Thymus (tissue), 11 donors: ENCODE results near the gene TARS1. TPM values are rescaled to one million over a fixed set of nuclear protein-coding genes. Genes with fewer than 3 reads are reported as not detected.

Experiments
- DNase-seq, 9 donors: peaks; one replicate each; pipeline ENCODE4 v3.0.0-alpha.2; 2013; ENCODE audit warnings: low spot score in 9 of 9, low read depth in 6 of 9, missing footprints in 1 of 9
- H3K27ac ChIP-seq, 2 donors: one replicate each; pipeline ENCODE4 v1.5.1; 2013; ENCODE audit warnings: control low read depth in 1 of 2, low read depth in 1 of 2, low read length in 1 of 2, mild to moderate bottlenecking in 1 of 2, moderate library complexity in 1 of 2
- H3K27me3 ChIP-seq, 2 donors: one replicate each; pipeline ENCODE4 v1.5.1; 2013; ENCODE audit warnings: low read length in 1 of 2; ENCODE audit not compliant: control insufficient read depth in 2 of 2, insufficient read depth in 1 of 2
- H3K36me3 ChIP-seq, 2 donors: one replicate each; pipeline ENCODE4 v1.5.1; 2013; ENCODE audit warnings: low read length in 1 of 2, mild to moderate bottlenecking in 1 of 2, moderate library complexity in 1 of 2; ENCODE audit not compliant: control insufficient read depth in 2 of 2, insufficient read depth in 2 of 2
- H3K4me1 ChIP-seq, 2 donors: one replicate each; pipeline ENCODE4 v1.5.1; 2013; ENCODE audit warnings: low read length in 2 of 2; ENCODE audit not compliant: control insufficient read depth in 2 of 2, insufficient read depth in 2 of 2
- H3K4me3 ChIP-seq, 2 donors: one replicate each; pipeline ENCODE4 v1.5.1; 2013; ENCODE audit warnings: low read length in 2 of 2, control low read depth in 1 of 2, mild to moderate bottlenecking in 1 of 2
- H3K9me3 ChIP-seq, 2 donors: one replicate each; pipeline ENCODE4 v1.5.1; 2013; ENCODE audit warnings: low read length in 1 of 2, mild to moderate bottlenecking in 1 of 2; ENCODE audit not compliant: control insufficient read depth in 2 of 2, insufficient read depth in 1 of 2
- WGBS: extraction: QIAGEN DNeasy Blood & Tissue Kit; methylation state at CpG from one replicate; pipeline ENCODE4 v1.1.7; 2013; 5-methylcytosine and 5-hydroxymethylcytosine counted together
- polyA plus RNA-seq: library from polyadenylated mRNA; stranded (reverse); fragments of 200-250 nt; gene quantifications from one replicate; pipeline ENCODE4 v1.2.3, GENCODE V29; 2013
- total RNA-seq: library from RNA; stranded (reverse); fragments of 120-200 nt; gene quantifications from one replicate; pipeline ENCODE4 v1.2.4, GENCODE V29; 2013
- donor health status: healthy.

TARS1 gene
- total and polyA plus RNA-seq, 2 donors, result 75.2 to 112 TPM

- Histone ChIP-seq H3K27ac (no peak overlapping the region), H3K9me3 (no peaks in the 10 kb centered on the region), H3K36me3 (no peaks in the 10 kb centered on the region), H3K27me3 (no peaks in the 10 kb centered on the region), H3K4me3 (no peak overlapping the region), H3K4me1 (no peaks in the 10 kb centered on the region)
- 94% methylated on average over 19 of the region's 19 CpGs for WGBS
- DNase-seq, result no peak
These were observed 48.0 kb downstream of the TARS1 start for GRCh38 chr5:33488558-33489355.

- H3K36me3 ChIP-seq, result no peaks in the 10 kb centered on the region
- 97% methylated on average over 6 of the region's 6 CpGs for WGBS
These were observed 48.8 kb downstream of the TARS1 start for GRCh38 chr5:33489481-33490067.

GRCh38 chr5:33490071-33490665 lies 49.4 kb downstream of the TARS1 start:
- no peak overlapping the region for H3K4me3 ChIP-seq
- DNase-seq, result no peak
- no peaks in the 10 kb centered on the region for H3K4me1 ChIP-seq
- 90% methylated on average over 1 of the region's 1 CpG for WGBS
- no peaks in the 10 kb centered on the region for H3K9me3 ChIP-seq
- H3K27ac ChIP-seq, result no peak overlapping the region
- no peaks in the 10 kb centered on the region for H3K27me3 ChIP-seq
- H3K36me3 ChIP-seq, result no peaks in the 10 kb centered on the region

More at GRCh38 chr5:33489481-33490067, 48.8 kb downstream of the TARS1 start:
- no peak overlapping the region for H3K4me3 ChIP-seq
- H3K27ac ChIP-seq, result no peak overlapping the region
- H3K27me3 ChIP-seq, result no peaks in the 10 kb centered on the region
- H3K9me3 ChIP-seq, result no peaks in the 10 kb centered on the region
- no peaks in the 10 kb centered on the region for H3K4me1 ChIP-seq
- DNase-seq, result no peak

- H3K36me3 ChIP-seq, result no peaks in the 10 kb centered on the region
- DNase-seq, result no peak
- no peaks in the 10 kb centered on the region for H3K9me3 ChIP-seq
- no peak overlapping the region for H3K27ac ChIP-seq
- no peak overlapping the region for H3K4me3 ChIP-seq
- no peaks in the 10 kb centered on the region for H3K4me1 ChIP-seq
- no peaks in the 10 kb centered on the region for H3K27me3 ChIP-seq
These were observed 51.2 kb downstream of the TARS1 start for GRCh38 chr5:33491941-33492340.

- WGBS, result 59% methylated on average over 1 of the region's 1 CpG
- DNase-seq, result no peak
These were observed 53.7 kb downstream of the TARS1 start for GRCh38 chr5:33494466-33494865.

GRCh38 chr5:33501260-33501659 lies 60.5 kb downstream of the TARS1 start:
- Histone ChIP-seq H3K27ac (no peak overlapping the region), H3K36me3 (no peaks in the 10 kb centered on the region), H3K4me1 (no peaks in the 10 kb centered on the region), H3K4me3 (no peak overlapping the region), H3K9me3 (peaks cover 0 to 3% of the 10 kb centered on the region in 2 donors), H3K27me3 (no peaks in the 10 kb centered on the region)
- WGBS, result 95% methylated on average over 4 of the region's 4 CpGs
- no peak for DNase-seq

More at GRCh38 chr5:33494466-33494865, 53.7 kb downstream of the TARS1 start:
- no peak overlapping the region for H3K27ac ChIP-seq
- H3K36me3 ChIP-seq, result no peaks in the 10 kb centered on the region
- H3K4me3 ChIP-seq, result no peak overlapping the region
- H3K9me3 ChIP-seq, result no peaks in the 10 kb centered on the region
- H3K27me3 ChIP-seq, result no peaks in the 10 kb centered on the region
- H3K4me1 ChIP-seq, result no peaks in the 10 kb centered on the region

GRCh38 chr5:33501899-33502298 lies 61.1 kb downstream of the TARS1 start:
- no peaks in the 10 kb centered on the region for H3K27me3 ChIP-seq
- H3K27ac ChIP-seq, result no peak overlapping the region
- H3K36me3 ChIP-seq, result no peaks in the 10 kb centered on the region
- no peaks in the 10 kb centered on the region for H3K4me1 ChIP-seq
- H3K9me3 ChIP-seq, result peaks cover 0 to 3% of the 10 kb centered on the region in 2 donors
- no peak for DNase-seq
- H3K4me3 ChIP-seq, result no peak overlapping the region
- WGBS, result 96% methylated on average over 27 of the region's 27 CpGs

- no peak overlapping the region for H3K27ac ChIP-seq
- H3K9me3 ChIP-seq, result peaks cover 0 to 3% of the 10 kb centered on the region in 2 donors
- no peak for DNase-seq
- H3K4me3 ChIP-seq, result no peak overlapping the region
- H3K27me3 ChIP-seq, result no peaks in the 10 kb centered on the region
- WGBS, result 91% methylated on average over 3 of the region's 3 CpGs
- no peaks in the 10 kb centered on the region for H3K4me1 ChIP-seq
- no peaks in the 10 kb centered on the region for H3K36me3 ChIP-seq
These were observed 63.8 kb downstream of the TARS1 start for GRCh38 chr5:33504570-33504969.

GRCh38 chr5:33507426-33507825 lies 66.7 kb downstream of the TARS1 start:
- H3K4me1 ChIP-seq, result no peaks in the 10 kb centered on the region

More at GRCh38 chr5:33507426-33507825, 66.7 kb downstream of the TARS1 start:
- no peak overlapping the region for H3K27ac ChIP-seq
- no peaks in the 10 kb centered on the region for H3K36me3 ChIP-seq
- 97% methylated on average over 4 of the region's 4 CpGs for WGBS
- no peak overlapping the region for H3K4me3 ChIP-seq
- no peaks in the 10 kb centered on the region for H3K27me3 ChIP-seq
- no peak for DNase-seq
- peaks cover 0 to 3% of the 10 kb centered on the region in 2 donors for H3K9me3 ChIP-seq
